HUES48 (cell line): ENCODE results near the gene RNF4.
"Not testable (repeated sequence)": the region's sequence is repeated elsewhere in the genome, so short reads cannot be mapped to it uniquely, and the experiment has no call there.

Experiments
- H3K27ac ChIP-seq: one replicate; pipeline ENCODE4 v1.7.0; 2013; ENCODE audit warnings: low read depth, low read length, inconsistent platforms
- H3K27me3 ChIP-seq: 2 replicates; pipeline ENCODE4 v1.6.1; 2013; ENCODE audit warnings: mild to moderate bottlenecking, low read length; ENCODE audit not compliant: control insufficient read depth, insufficient read depth
- H3K36me3 ChIP-seq: 2 replicates; pipeline ENCODE4 v1.6.1; 2013; ENCODE audit warnings: low read length; ENCODE audit not compliant: control insufficient read depth, insufficient read depth
- H3K4me1 ChIP-seq: 2 replicates; pipeline ENCODE4 v1.6.1; 2013; ENCODE audit warnings: mild to moderate bottlenecking, low read length; ENCODE audit not compliant: control insufficient read depth, insufficient read depth
- H3K4me3 ChIP-seq: 2 replicates; pipeline ENCODE4 v1.5.1; 2013; ENCODE audit warnings: mild to moderate bottlenecking, low read depth, low read length
- H3K9ac ChIP-seq: 2 replicates; pipeline ENCODE4 v1.6.1; 2013; ENCODE audit warnings: mild to moderate bottlenecking, low read depth, low read length, moderate library complexity
- H3K9me3 ChIP-seq: 2 replicates; pipeline ENCODE4 v1.6.1; 2013; ENCODE audit warnings: low read length; ENCODE audit not compliant: control insufficient read depth, insufficient read depth

Gene RNF4

DNA sequence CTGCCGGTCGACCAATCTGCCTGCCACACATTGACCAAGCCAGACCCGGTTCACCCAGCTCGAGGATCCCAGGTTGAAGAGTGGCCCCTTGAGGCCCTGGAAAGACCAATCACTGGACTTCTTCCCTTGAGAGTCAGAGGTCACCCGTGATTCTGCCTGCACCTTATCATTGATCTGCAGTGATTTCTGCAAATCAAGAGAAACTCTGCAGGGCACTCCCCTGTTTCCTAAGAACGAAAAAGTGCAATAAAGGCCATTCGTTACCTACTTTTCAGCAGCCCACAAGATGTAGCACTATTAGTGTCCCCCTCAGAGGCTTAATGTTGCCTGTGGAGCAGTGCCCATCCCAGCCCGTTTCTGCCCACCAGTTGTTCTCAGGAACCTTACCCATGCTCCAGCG is 45.3 kb downstream of the RNF4 start:
- H3K9ac ChIP-seq, H3K4me3 ChIP-seq, H3K9me3 ChIP-seq, H3K27me3 ChIP-seq, H3K27ac ChIP-seq, H3K4me1 ChIP-seq: not testable (repeated sequence)
- H3K36me3 ChIP-seq, result peaks cover 70% of the 10 kb centered on the region

DNA sequence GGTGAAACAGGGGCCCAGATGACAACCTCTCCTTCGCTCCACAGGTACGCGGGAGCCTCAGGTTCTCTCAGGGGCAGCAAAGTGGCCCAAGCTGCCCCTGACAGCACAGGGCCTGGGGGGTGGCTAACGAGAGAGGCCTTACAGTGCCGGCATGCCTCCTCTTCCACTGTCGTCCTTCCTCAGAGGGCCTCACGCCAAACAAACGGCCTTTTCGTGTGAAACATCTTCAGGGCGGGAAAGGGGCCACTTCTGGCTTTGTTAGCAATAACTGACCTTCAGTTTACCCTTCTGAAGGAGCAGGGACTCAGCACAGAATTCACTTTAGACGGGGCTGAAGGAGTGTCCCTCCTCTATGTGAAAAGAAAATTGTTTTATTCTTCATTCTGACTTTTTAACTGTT is 46.0 kb downstream of the RNF4 start:
- H3K9ac ChIP-seq, H3K9me3 ChIP-seq, H3K4me1 ChIP-seq, H3K27ac ChIP-seq, H3K4me3 ChIP-seq, H3K27me3 ChIP-seq: not testable (repeated sequence)
- peaks cover 62% of the 10 kb centered on the region for H3K36me3 ChIP-seq

DNA sequence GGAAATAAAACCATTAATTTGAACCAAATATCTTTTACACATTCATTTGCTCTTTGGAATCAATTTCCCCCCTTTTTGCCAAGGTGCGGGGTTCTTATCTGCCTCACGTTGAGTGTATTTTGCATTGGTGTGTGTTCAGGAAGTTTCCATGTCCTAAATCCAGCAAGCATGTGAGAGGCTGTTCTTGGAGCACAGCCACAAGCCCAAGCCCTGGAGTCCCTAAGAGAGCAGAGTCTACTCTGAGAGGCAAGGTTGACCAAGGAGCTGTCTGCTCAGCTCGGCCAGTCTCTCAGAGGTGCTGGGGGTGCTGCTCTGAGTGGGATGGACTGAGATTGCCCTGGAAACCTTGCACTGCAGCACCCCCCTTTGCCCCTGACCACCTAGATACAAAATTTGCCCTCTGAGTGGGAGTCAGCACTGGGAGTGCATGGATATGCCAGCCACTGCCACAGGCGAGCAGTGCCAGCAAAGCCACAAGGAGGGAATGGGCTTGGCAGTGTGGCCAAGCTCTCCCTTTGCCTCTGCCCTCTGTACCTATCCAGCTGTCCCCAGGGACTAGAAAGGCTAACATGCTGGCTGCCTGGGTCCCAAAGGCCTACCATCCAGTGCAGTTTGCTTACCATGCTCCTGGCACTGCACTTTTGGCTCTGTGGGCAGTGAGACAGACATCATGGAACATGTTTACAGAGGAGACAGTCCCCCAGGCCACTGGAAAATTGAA is 47.1 kb downstream of the RNF4 start:
- Histone ChIP-seq H3K27me3 (no peaks in the 10 kb centered on the region), H3K27ac (no peak overlapping the region), H3K4me3 (no peak overlapping the region), H3K9me3 (no peaks in the 10 kb centered on the region), H3K4me1 (no peaks in the 10 kb centered on the region), H3K36me3 (peaks cover 52% of the 10 kb centered on the region), H3K9ac (no peak overlapping the region)

DNA sequence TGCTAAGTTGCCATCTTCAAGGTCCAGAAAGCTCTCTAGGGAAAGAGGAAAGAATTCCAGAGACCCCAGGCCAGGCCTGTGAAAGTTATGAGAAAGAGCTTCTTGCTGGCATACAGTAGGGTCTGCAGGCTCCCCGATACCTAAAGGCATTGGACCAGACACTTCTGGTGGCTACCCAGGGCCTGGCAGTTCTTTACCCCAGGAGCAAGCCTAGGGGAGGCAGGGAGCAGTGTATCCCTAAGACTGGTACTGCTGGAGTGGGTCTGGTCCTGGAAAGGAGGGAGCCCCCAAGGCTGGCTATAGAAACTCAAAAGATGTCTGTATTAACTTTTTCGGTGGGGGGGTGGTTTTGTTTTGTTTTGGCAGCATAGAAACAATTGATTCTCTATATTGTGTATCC is 47.7 kb downstream of the RNF4 start:
- Histone ChIP-seq H3K9me3 (no peaks in the 10 kb centered on the region), H3K27ac (no peak overlapping the region), H3K4me1 (no peaks in the 10 kb centered on the region), H3K4me3 (no peak overlapping the region), H3K36me3 (peaks cover 48% of the 10 kb centered on the region), H3K9ac (no peak overlapping the region), H3K27me3 (no peaks in the 10 kb centered on the region)

DNA sequence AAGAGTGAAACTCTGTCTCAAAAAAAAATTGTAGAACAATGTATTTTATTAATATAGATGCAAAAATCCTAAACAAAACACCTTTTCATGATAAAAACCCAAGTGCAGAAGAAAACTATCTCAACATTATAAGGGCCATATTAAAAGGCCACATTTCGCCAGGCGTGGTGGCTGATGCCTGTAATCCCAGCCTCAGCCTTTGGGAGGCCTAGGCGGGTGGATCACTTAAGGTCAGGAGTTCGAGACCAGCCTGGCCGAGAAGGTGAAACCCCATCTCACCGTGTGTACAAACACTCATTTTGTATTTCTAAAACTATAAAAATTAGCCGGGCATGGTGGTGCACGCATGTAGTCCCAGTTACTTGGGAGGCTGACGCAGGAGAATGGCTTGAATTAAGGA is 57.7 kb downstream of the RNF4 start:
- Histone ChIP-seq H3K27ac (no peak overlapping the region), H3K4me1 (no peaks in the 10 kb centered on the region), H3K36me3 (no peaks in the 10 kb centered on the region), H3K9ac (no peak overlapping the region), H3K9me3 (no peaks in the 10 kb centered on the region), H3K4me3 (no peak overlapping the region), H3K27me3 (no peaks in the 10 kb centered on the region)

DNA sequence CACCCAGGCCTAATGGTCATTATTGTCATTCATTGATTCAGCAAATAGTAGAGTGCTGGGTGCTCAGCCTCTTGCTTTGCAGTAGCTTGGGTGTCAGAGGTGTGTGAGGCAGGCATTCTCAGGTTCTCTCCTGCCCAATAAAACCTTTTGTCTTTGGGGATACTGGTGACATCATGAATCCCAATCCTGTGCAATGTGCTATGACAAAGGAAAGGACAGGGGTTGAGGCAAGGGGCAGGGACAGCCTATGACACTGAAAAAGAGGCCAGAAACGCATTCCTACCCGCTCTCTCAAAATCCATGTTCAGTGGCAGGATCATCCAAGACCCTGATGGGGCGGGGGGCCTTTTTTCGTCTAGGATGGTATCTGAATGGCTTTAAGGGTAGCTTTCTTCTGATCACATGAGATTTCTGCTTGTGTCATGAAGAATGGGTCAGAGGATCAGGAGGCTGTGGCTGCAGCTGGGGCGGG is 66.0 kb downstream of the RNF4 start:
- Histone ChIP-seq H3K27me3 (no peaks in the 10 kb centered on the region), H3K9ac (peak overlapping the region; percentile 85; the same call in 1 of the 2 replicates), H3K36me3 (peaks cover 3% of the 10 kb centered on the region; the same call in 1 of the 2 replicates), H3K9me3 (no peaks in the 10 kb centered on the region), H3K27ac (peak overlapping the region; percentile 91), H3K4me3 (peak overlapping the region; percentile 82), H3K4me1 (peaks cover 11% of the 10 kb centered on the region)

DNA sequence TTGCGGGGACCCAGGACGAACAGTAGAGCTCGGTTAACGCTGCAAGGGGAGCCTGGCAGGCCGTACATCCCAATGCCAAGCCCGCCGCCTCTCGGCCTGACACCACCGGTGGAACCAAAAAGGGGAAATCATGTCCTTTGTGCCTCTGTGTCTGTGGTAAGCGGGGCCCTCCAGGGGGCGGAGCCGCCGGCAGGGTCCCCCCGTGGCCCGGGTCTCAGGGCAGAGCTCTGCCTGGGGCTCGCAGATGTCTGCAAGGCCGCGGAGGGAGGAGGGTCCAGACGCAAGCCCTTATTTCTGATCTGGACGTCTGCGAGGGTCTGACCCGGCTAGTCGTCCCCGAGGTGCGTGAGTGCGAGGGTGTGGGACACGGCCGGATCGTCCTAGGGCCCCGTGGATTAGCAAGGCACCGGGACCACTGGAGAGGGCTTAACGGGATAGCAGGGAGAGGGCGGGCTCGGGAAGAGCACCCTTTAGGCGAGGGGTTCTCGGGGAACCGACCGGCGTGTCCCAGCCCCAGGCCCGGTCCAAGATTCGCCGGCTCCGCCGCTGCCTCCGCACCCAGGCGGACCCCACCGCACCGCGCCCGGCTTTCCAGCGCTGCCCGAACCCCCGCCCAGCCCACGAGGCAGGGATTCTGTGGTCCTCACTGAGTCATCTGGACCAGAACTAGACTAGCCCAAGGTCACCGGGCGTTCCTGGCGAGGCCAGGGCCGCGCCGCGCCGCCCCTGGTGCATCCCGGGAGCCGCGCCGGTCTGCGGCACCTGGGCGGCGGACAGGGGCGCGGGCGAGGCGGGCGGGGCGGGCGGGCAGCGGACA is 66.7 kb downstream of the RNF4 start:
- peak overlapping the region; percentile 82 for H3K4me3 ChIP-seq
- H3K27ac ChIP-seq, result peak overlapping the region; percentile 91
- H3K36me3 ChIP-seq, result peaks cover 3% of the 10 kb centered on the region; the same call in 1 of the 2 replicates
- H3K4me1 ChIP-seq, result peaks cover 11% of the 10 kb centered on the region
- no peaks in the 10 kb centered on the region for H3K27me3 ChIP-seq
- peak overlapping the region; percentile 85 for H3K9ac ChIP-seq
- H3K9me3 ChIP-seq, result no peaks in the 10 kb centered on the region

DNA sequence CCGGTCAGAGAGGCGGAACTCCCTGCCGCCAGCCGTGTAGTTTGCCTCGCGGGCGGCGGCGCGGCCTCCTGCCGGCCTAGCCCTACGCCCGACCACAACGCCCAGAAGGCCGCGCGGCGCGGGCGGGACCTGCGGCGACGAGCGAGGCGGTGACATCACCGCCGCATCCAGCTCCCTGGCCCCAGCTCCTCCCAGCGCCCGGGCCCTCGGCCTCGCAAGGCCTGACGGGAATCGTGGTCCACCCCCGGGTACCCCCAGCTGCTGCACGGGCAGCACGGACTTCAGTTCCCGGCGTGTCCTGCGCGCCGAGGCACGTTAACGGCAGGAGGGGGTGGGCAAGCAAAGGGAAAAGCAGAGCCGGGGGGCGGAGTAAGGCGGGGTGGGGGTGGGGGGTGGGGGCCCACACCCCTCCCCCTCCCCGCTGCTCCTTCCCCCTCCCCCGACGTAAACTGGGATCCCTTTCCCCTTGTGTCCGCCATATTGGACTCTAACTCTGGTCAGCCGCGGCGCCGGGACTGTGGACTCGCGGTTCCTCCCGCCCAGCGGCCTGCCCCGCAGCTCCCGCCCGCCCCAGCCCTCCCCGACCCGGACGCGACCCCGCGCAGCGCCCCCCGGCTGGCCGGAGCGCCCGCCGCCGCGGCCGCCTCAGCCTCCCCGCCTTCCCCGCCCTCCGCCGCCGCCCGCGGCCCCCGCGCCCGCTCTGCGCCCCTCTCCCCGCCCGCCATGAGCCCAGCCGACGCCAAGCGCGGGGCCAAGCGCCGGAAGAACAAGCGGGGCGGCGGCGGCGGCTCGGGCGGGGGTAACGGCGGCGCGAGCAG is 67.5 kb downstream of the RNF4 start, which contains the start of gene FAM193A:
FAM193A (plus strand) TSS at position 455 of the 818 bp plus-strand sequence; CDS start at position 724, 269 bp downstream.
- no peaks in the 10 kb centered on the region for H3K9me3 ChIP-seq
- H3K27ac ChIP-seq, result peak within 1 kb of the TSS; percentile 91
- H3K27me3 ChIP-seq, result no peaks in the 10 kb centered on the region
- peak within 1 kb of the TSS; percentile 87 for H3K4me3 ChIP-seq
- H3K9ac ChIP-seq, result peak within 1 kb of the TSS; percentile 85
- H3K4me1 ChIP-seq, result peaks cover 11% of the 10 kb centered on the region
- H3K36me3 ChIP-seq, result peaks cover 3% of the 10 kb centered on the region; the same call in 1 of the 2 replicates

DNA sequence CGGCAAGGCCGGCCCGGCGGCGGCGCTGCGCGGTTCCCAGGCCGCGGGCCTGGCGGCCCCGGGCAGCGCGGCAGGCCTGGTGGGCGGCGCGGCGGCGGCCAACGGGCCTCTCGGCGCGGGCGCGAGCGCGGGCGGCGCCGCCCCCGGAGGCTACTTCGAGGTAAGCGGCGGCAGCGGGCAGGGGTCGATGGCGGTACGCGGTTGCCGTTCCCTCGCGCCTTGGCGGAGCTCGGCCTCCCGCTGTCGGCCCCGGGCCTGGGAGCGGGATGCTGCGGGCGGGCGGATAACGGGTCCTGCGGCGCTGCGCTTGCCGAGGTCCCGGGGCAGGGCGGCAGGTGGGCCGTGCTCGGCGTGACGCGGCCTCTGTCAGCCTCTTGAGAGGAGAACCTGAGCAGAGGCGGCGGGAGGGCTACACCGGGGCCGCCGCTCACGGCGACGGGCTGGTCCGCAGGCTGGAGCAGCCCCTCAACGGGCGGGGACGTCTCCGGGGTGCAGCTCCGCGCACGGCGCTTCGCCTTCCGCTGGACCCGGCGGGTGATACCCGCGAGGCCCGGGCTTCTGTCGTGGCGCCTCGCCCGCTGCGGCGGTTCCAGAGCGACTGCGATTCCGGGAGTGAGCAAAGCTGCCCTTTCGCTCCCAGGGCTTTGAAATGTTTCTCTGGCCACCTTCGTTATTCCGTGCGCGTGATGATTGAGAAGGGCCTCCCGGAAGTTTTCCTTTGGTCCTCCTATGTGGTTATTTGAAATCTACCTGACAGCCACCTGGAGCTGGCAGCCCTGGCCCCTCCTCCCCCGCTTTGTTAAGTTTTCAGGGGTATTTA is 68.3 kb downstream of the RNF4 start:
- H3K4me3 ChIP-seq, result peak overlapping the region; percentile 87
- H3K4me1 ChIP-seq, result peaks cover 11% of the 10 kb centered on the region
- peak overlapping the region; percentile 78 for H3K9ac ChIP-seq
- peaks cover 3% of the 10 kb centered on the region; the same call in 1 of the 2 replicates for H3K36me3 ChIP-seq
- H3K27me3 ChIP-seq, result no peaks in the 10 kb centered on the region
- no peaks in the 10 kb centered on the region for H3K9me3 ChIP-seq
- H3K27ac ChIP-seq, result peak overlapping the region; percentile 72

DNA sequence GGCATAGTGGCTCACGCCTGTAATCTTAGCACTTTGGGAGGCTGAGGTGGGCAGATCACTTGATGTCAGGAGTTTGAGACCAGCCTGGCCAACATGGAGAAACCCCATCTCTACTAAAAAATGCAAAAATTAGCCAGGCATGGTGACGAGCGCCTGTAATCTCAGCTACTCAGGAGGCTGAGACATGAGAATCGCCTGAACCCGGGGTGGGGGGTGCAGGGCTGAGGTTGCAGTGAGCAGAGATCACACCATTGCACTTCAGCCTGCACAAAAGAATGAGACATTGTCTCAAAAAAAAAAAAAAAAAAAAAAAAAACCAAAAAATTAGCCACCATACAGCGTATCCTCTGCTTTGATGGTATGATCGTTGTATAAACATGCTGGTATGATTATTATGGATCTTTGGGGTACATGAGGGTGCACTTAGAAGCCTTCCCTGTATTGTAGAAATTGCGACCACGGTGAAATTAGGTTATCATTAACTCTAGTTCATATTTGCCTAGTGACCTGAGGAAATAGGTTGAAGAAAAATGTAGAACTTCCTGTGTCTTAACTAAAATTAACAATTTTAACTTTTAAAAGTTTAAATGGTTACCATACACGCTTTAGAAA is 74.8 kb downstream of the RNF4 start:
- not testable (repeated sequence) for H3K9me3 ChIP-seq, H3K36me3 ChIP-seq

More for the DNA sequence above, 74.8 kb downstream of the RNF4 start:
- not testable (repeated sequence) for H3K4me1 ChIP-seq, H3K4me3 ChIP-seq, H3K27me3 ChIP-seq, H3K27ac ChIP-seq, H3K9ac ChIP-seq
